A673 (cell line): ENCODE measurements around the gene XYLT1. TPM values are rescaled to one million over a fixed set of nuclear protein-coding genes. Genes with fewer than 3 reads are reported as not detected.

Experiments
- BruUV-seq: library from RNA; stranded (reverse); fragments of 400-500 nt; replicated peaks from 2 replicates; lab custom pipeline; 2021; lab: Mats Ljungman, UMichigan
- CTCF ChIA-PET: fragments of 300-600 bp; sonication (Branson Sonifier 250); formaldehyde crosslinking; loops from one replicate; lab custom pipeline; 2022; ENCODE audit warnings: antibody characterized with exemption; lab: Charles Lee
- POLR2A ChIA-PET: fragments of 300-600 bp; sonication (Branson Sonifier 250); formaldehyde crosslinking; loops from one replicate; lab custom pipeline; 2022; ENCODE audit warnings: antibody characterized with exemption; ENCODE audit not compliant: low non-redundant PET; lab: Charles Lee
- DNase-seq: peaks from one replicate; pipeline ENCODE4 v3.0.0-alpha.2; 2015; ENCODE audit warnings: low spot score
- H3K27ac ChIP-seq: fragments of 200-600 bp; sonication (generic); 2 replicates; pipeline ENCODE4 v1.5.1; 2016; ENCODE audit warnings: mixed run types, low read depth, mild to moderate bottlenecking, mixed read lengths, antibody characterized with exemption, low read length; ENCODE audit not compliant: poor library complexity, severe bottlenecking
- H3K27me3 ChIP-seq: fragments of 200-600 bp; sonication (generic); replicated peaks from 2 replicates; pipeline ENCODE4 v1.6.1; 2017; ENCODE audit warnings: mixed run types, low read depth, mild to moderate bottlenecking, mixed read lengths, antibody characterized with exemption, low read length; ENCODE audit not compliant: insufficient read depth, poor library complexity
- H3K36me3 ChIP-seq: fragments of 200-600 bp; sonication (generic); 2 replicates; pipeline ENCODE4 v1.6.1; 2016; ENCODE audit warnings: mixed run types, mild to moderate bottlenecking, mixed read lengths, antibody characterized with exemption, low read length; ENCODE audit not compliant: insufficient read depth, poor library complexity, severe bottlenecking
- H3K4me1 ChIP-seq: fragments of 200-600 bp; sonication (generic); 2 replicates; pipeline ENCODE4 v1.6.1; 2017; ENCODE audit warnings: mixed run types, mild to moderate bottlenecking, mixed read lengths, antibody characterized with exemption, low read length; ENCODE audit not compliant: insufficient read depth, poor library complexity, severe bottlenecking
- H3K4me3 ChIP-seq: fragments of 200-600 bp; sonication (generic); 2 replicates; pipeline ENCODE4 v1.5.1; 2016; ENCODE audit warnings: low read depth, mixed run types, mild to moderate bottlenecking, mixed read lengths, low read length; ENCODE audit not compliant: poor library complexity, severe bottlenecking
- H3K9me3 ChIP-seq: fragments of 200-600 bp; sonication (generic); 2 replicates; pipeline ENCODE4 v1.6.1; 2016; ENCODE audit warnings: mixed run types, low read depth, mild to moderate bottlenecking, mixed read lengths, antibody characterized with exemption, low read length; ENCODE audit not compliant: poor library complexity, severe bottlenecking
- CTCF ChIP-seq: fragments of 300-800, 200-600 bp; sonication (generic); conservative IDR thresholded peaks from 2 replicates; pipeline ENCODE4 v1.5.1; 2017; ENCODE audit warnings: low read depth, mild to moderate bottlenecking, antibody characterized with exemption, low read length, moderate library complexity, mixed read lengths
- EZH2 ChIP-seq: fragments of 200-600 bp; sonication (generic); IDR thresholded peaks from 2 replicates; pipeline ENCODE4 v1.6.1; 2017; ENCODE audit warnings: borderline replicate concordance, low read depth, mild to moderate bottlenecking, mixed read lengths, antibody characterized with exemption, low read length; ENCODE audit not compliant: poor library complexity, severe bottlenecking
- intact Hi-C: fragments of 100-400 bp; cut with micrococcal nuclease; formaldehyde crosslinking; loops from one replicate; pipeline ENCODE4 v1.10.0; 2022; ENCODE audit not compliant: unreplicated experiment
- total RNA-seq: library from RNA; stranded (reverse); gene quantifications from 2 replicates; pipeline ENCODE4 v1.2.3, GENCODE V29; 2021

XYLT1 gene
- total RNA-seq, 1 experiment from 2014 or later, result 0.64 TPM

- Histone ChIP-seq H3K27me3 (no peaks in the 10 kb centered on the region), H3K27ac (no peak overlapping the region), H3K4me3 (no peak overlapping the region), H3K9me3 (no peaks in the 10 kb centered on the region), H3K4me1 (no peaks in the 10 kb centered on the region), H3K36me3 (no peaks in the 10 kb centered on the region)
- POLR2A ChIA-PET, result no interaction called here
- DNase-seq, result no peak
- no peak for TF ChIP-seq EZH2
- TF ChIP-seq CTCF, result no peak
- BruUV-seq, result no TSS peak
- CTCF ChIA-PET, result no interaction called here
- intact Hi-C loops, result no loop called here
These were observed 264.0 kb downstream of the XYLT1 start for GRCh38 chr16:17206712-17207111.

GRCh38 chr16:17205279-17206211 lies 265.2 kb downstream of the XYLT1 start:
- no peaks in the 10 kb centered on the region for H3K36me3 ChIP-seq
- DNase-seq, result no peak
- H3K9me3 ChIP-seq, result no peaks in the 10 kb centered on the region
- H3K4me1 ChIP-seq, result no peaks in the 10 kb centered on the region
- ChIA-PET POLR2A (no interaction called here), CTCF (no interaction called here)
- H3K27me3 ChIP-seq, result no peaks in the 10 kb centered on the region
- intact Hi-C loops, result no loop called here
- no peak overlapping the region for H3K27ac ChIP-seq
- no TSS peak for BruUV-seq
- no peak overlapping the region for H3K4me3 ChIP-seq
- TF ChIP-seq EZH2 (no peak), CTCF (no peak)

- intact Hi-C loops, result no loop called here
- POLR2A ChIA-PET, result no interaction called here
- no peak overlapping the region for H3K27ac ChIP-seq
- CTCF ChIA-PET, result interaction anchor here (0.6 kb wide), 1 partner anchor 349 kb away, joined by 4 read pairs; no protein-coding TSS in a partner anchor
- H3K4me3 ChIP-seq, result no peak overlapping the region
- H3K4me1 ChIP-seq, result no peaks in the 10 kb centered on the region
- no peaks in the 10 kb centered on the region for H3K27me3 ChIP-seq
- DNase-seq, result no peak
- TF ChIP-seq CTCF (no peak), EZH2 (no peak)
- no TSS peak for BruUV-seq
- no peaks in the 10 kb centered on the region for H3K36me3 ChIP-seq
- no peaks in the 10 kb centered on the region for H3K9me3 ChIP-seq
These were observed 266.1 kb downstream of the XYLT1 start for GRCh38 chr16:17204644-17205043.
